Sigmoid colon (tissue), 3 donors: ENCODE results near the gene ACE.

Source experiments
- CTCF ChIP-seq, 4 experiments: fragments of 450-650 bp in 3 of 4; fragments of 200-600 bp in 1 of 4; IDR thresholded peaks; one replicate each; pipeline ENCODE4 v1.5.1; 2016 to 2019; ENCODE audit warnings: antibody characterized with exemption in 4 of 4, mild to moderate bottlenecking in 3 of 4, moderate library complexity in 2 of 4
- POLR2A ChIP-seq, 2 donors: fragments of 450-650 bp; IDR thresholded peaks; one replicate each; pipeline ENCODE4 v1.6.1; 2016; ENCODE audit warnings: antibody characterized with exemption in 2 of 2, mild to moderate bottlenecking in 2 of 2, moderate library complexity in 2 of 2

- no peak for TF ChIP-seq CTCF (IDR thresholded peaks at IDR 0.05)
- no peak for TF ChIP-seq POLR2A (IDR thresholded peaks at IDR 0.05)
Measured at GRCh38 chr17:63523253-63523855, 46.5 kb downstream of the ACE start, which contains the start of gene KCNH6.
